Endothelial cell of umbilical vein (primary cell): ENCODE measurements around the gene CNDP2. TPM values are rescaled to one million over a fixed set of nuclear protein-coding genes. Genes with fewer than 3 reads are reported as not detected.

Source experiments
- BruUV-seq: library from RNA; stranded (reverse); fragments of 400-500 nt; replicated peaks from 2 replicates; lab custom pipeline; 2021; lab: Mats Ljungman, UMichigan
- CTCF ChIA-PET: fragments of 300-600, 350-600 bp; sonication (Branson Sonifier 250); formaldehyde crosslinking; loops from one replicate; lab custom pipeline; 2021; ENCODE audit warnings: antibody characterized with exemption, inconsistent platforms; lab: Charles Lee
- POLR2A ChIA-PET: fragments of 300-600, 350-600 bp; sonication (Branson Sonifier 250); formaldehyde crosslinking; loops from one replicate; lab custom pipeline; 2021; ENCODE audit warnings: antibody characterized with exemption, inconsistent platforms; lab: Charles Lee
- DNase-seq: peaks from one replicate; pipeline ENCODE4 v3.0.0-alpha.2; 2011; ENCODE audit warnings: low read depth, low spot score
- FAIRE-seq: peaks from 2 replicates; lab custom pipeline; 2011; peaks lifted over from hg19 to GRCh38; lab: Jason Lieb, UNC
- H2AFZ ChIP-seq: 2 replicates; pipeline ENCODE4 v1.6.0; 2012; ENCODE audit warnings: low read depth, low read length, control low read depth, inconsistent platforms
- H3K27ac ChIP-seq: 2 replicates; pipeline ENCODE4 v1.5.1; 2011; ENCODE audit warnings: low read depth, mild to moderate bottlenecking, control low read depth, low read length, moderate library complexity; ENCODE audit not compliant: insufficient read depth
- H3K27me3 ChIP-seq, 2 experiments: 2 replicates each; pipeline versions ENCODE4 v1.6.0 to v1.6.1; 2011; ENCODE audit warnings: low read length in 2 of 2, mixed read lengths in 1 of 2; ENCODE audit not compliant: control insufficient read depth in 2 of 2, insufficient read depth in 2 of 2
- H3K36me3 ChIP-seq, 2 experiments: 2 replicates in 1 of 2; 3 replicates in 1 of 2; pipeline ENCODE4 v1.5.1; 2011; ENCODE audit warnings: low read length in 2 of 2, mild to moderate bottlenecking in 1 of 2, moderate library complexity in 1 of 2; ENCODE audit not compliant: control insufficient read depth in 2 of 2, insufficient read depth in 2 of 2; ENCODE audit errors: extremely low read depth in 1 of 2
- H3K4me1 ChIP-seq: 3 replicates; pipeline ENCODE4 v1.5.1; 2011; ENCODE audit warnings: mild to moderate bottlenecking, low read length; ENCODE audit not compliant: control insufficient read depth, insufficient read depth; ENCODE audit errors: extremely low read depth
- H3K4me2 ChIP-seq: 2 replicates; pipeline ENCODE4 v1.6.1; 2011; ENCODE audit warnings: low read length, control low read depth, mixed read lengths; ENCODE audit not compliant: insufficient read depth
- H3K4me3 ChIP-seq, 3 experiments: fragments of 200-600 bp in 1 of 3; sonication (generic), shearing (Covaris generic) in 1 of 3; replicated peaks in 1 of 3; 2 replicates each; pipeline ENCODE4 v1.5.1; 2011 to 2016; ENCODE audit warnings: control low read depth in 3 of 3, low read length in 3 of 3, mild to moderate bottlenecking in 2 of 3, inconsistent platforms in 1 of 3, low read depth in 1 of 3, moderate library complexity in 1 of 3; ENCODE audit not compliant: insufficient read depth in 1 of 3
- H3K79me2 ChIP-seq: 2 replicates; pipeline ENCODE4 v1.6.0; 2012; ENCODE audit warnings: low read length, inconsistent platforms; ENCODE audit not compliant: control insufficient read depth, insufficient read depth
- H3K9ac ChIP-seq: replicated peaks from 2 replicates; pipeline ENCODE3; 2011; ENCODE audit warnings: low read length, control low read depth; ENCODE audit not compliant: insufficient read depth; ENCODE audit errors: extremely low read depth
- H3K9me1 ChIP-seq: replicated peaks from 3 replicates; pipeline ENCODE4 v1.6.0; 2011; ENCODE audit warnings: mild to moderate bottlenecking, low read length; ENCODE audit not compliant: control insufficient read depth, insufficient read depth; ENCODE audit errors: extremely low read depth
- H3K9me3 ChIP-seq: replicated peaks from 2 replicates; pipeline ENCODE4 v1.5.1; 2012; ENCODE audit warnings: low read length, inconsistent platforms; ENCODE audit not compliant: control insufficient read depth, insufficient read depth
- H4K20me1 ChIP-seq: replicated peaks from 2 replicates; pipeline ENCODE3; 2011; ENCODE audit warnings: mild to moderate bottlenecking, low read length; ENCODE audit not compliant: control insufficient read depth, insufficient read depth; ENCODE audit errors: extremely low read depth
- CTCF ChIP-seq, 2 donors: IDR thresholded peaks; 1 replicate in 1 of 2; 2 replicates in 1 of 2; pipeline ENCODE4 v1.5.1; 2011; ENCODE audit warnings: low read length in 2 of 2, mild to moderate bottlenecking in 2 of 2, moderate library complexity in 2 of 2, control low read depth in 1 of 2, inconsistent platforms in 1 of 2, low read depth in 1 of 2; ENCODE audit not compliant: insufficient read depth in 1 of 2; ENCODE audit errors: extremely low read depth in 1 of 2
- EZH2 ChIP-seq: IDR thresholded peaks from 2 replicates; pipeline ENCODE4 v1.6.1; 2012; ENCODE audit warnings: borderline replicate concordance, low read depth, mild to moderate bottlenecking, moderate library complexity, low read length, inconsistent platforms; ENCODE audit not compliant: severe bottlenecking
- FOS ChIP-seq: IDR thresholded peaks from 2 replicates; pipeline ENCODE4 v1.6.1; 2011; ENCODE audit warnings: mild to moderate bottlenecking, low read length, moderate library complexity, borderline replicate concordance; ENCODE audit not compliant: insufficient read depth
- GATA2 ChIP-seq: IDR thresholded peaks from 2 replicates; pipeline ENCODE4 v1.7.0; 2011; ENCODE audit warnings: low read depth, mild to moderate bottlenecking, moderate library complexity, mixed read lengths, low read length; ENCODE audit not compliant: insufficient read length, insufficient read depth
- JUN ChIP-seq: IDR thresholded peaks from 2 replicates; pipeline ENCODE4 v1.6.1; 2011; ENCODE audit warnings: borderline replicate concordance, low read depth; ENCODE audit not compliant: insufficient read length, insufficient read depth
- MYC ChIP-seq: IDR thresholded peaks from one replicate; pipeline ENCODE4 v1.6.1; 2011; ENCODE audit warnings: mild to moderate bottlenecking, low read depth, low read length
- POLR2A ChIP-seq: IDR thresholded peaks from 2 replicates; pipeline ENCODE4 v1.6.1; 2012; ENCODE audit warnings: low read depth, mild to moderate bottlenecking, control low read depth, low read length
- POLR2AphosphoS5 ChIP-seq: IDR thresholded peaks from 2 replicates; pipeline ENCODE4 v1.6.1; 2012; ENCODE audit warnings: low read depth, mild to moderate bottlenecking, control low read depth, low read length, moderate library complexity; ENCODE audit not compliant: insufficient read depth
- dilution Hi-C: fragments of 300-500 bp; cut with MboI; formaldehyde crosslinking; loops from one replicate; pipeline ENCODE4 v1.15.0; 2019; ENCODE audit warnings: low sequenced_read_pairs; ENCODE audit not compliant: extremely low pct_ligation_motif_present
- intact Hi-C: fragments of 100-400 bp; cut with micrococcal nuclease; formaldehyde crosslinking; loops from one replicate; pipeline ENCODE4 v1.10.0; 2022
- polyA plus RNA-seq, 4 experiments: library from polyadenylated mRNA; depleted of rRNA in 3 of 4; stranded (reverse) in 3 of 4; unstranded in 1 of 4; fragments of >200 nt; gene quantifications; 2 replicates each; pipeline versions ENCODE4 v1.2.1 to v1.2.3, GENCODE V29; 2011 to 2012; ENCODE audit warnings: missing spikeins in 1 of 4
- total RNA-seq: library from RNA; stranded (reverse); gene quantifications from 2 replicates; pipeline ENCODE4 v1.2.3, GENCODE V29; 2021
- TF ChIP-seq, protein P1 (sequence below): IDR thresholded peaks from 2 replicates; pipeline ENCODE4 v1.6.1; 2011; ENCODE audit not compliant: insufficient read depth, insufficient read length

CNDP2 gene
- total and polyA plus RNA-seq, 2 donors (not counting 3 experiments of a cell fraction or from before 2014, with no cell fraction given) = 52.9 to 123 TPM

- Histone ChIP-seq H3K4me2 (no peak overlapping the region), H3K9ac (no peak overlapping the region), H4K20me1 (no peaks in the 10 kb centered on the region), H3K36me3 (peaks cover 3 to 13% of the 10 kb centered on the region in 2 experiments), H3K9me1 (no peaks in the 10 kb centered on the region), H3K27ac (no peak overlapping the region), H3K79me2 (peaks cover 23% of the 10 kb centered on the region), H2AFZ (no peak overlapping the region), H3K4me1 (peaks cover 11% of the 10 kb centered on the region), H3K27me3 (peaks cover 3 to 5% of the 10 kb centered on the region in 2 experiments), H3K4me3 (no peak overlapping the region), H3K9me3 (no peaks in the 10 kb centered on the region)
- ChIA-PET CTCF (no interaction called here), POLR2A (no interaction called here)
- BruUV-seq = no TSS peak
- FAIRE-seq (no peak), DNase-seq (no peak)
- TF ChIP-seq, protein P1, sequence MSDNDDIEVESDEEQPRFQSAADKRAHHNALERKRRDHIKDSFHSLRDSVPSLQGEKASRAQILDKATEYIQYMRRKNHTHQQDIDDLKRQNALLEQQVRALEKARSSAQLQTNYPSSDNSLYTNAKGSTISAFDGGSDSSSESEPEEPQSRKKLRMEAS = no peak
- TF ChIP-seq POLR2AphosphoS5 = no peak
- TF ChIP-seq CTCF (IDR thresholded peaks at IDR 0.05; ENCODE audit: extremely low read depth in 1 of 2, insufficient read depth in 1 of 2, low read depth in 1 of 2, low read length in 2 of 2) = no peak
- no peak for TF ChIP-seq EZH2
- TF ChIP-seq JUN = no peak
- TF ChIP-seq POLR2A = no peak
- TF ChIP-seq MYC = no peak
- no peak for TF ChIP-seq FOS
- TF ChIP-seq GATA2 = no peak
- intact Hi-C loops (loop anchor here (5.0 to 10.0 kb wide), 2 partner anchors 706 to 1993 kb away; partner anchors contain the start of gene PTGR3), dilution Hi-C loops (no loop called here)
These were observed 2.8 kb downstream of the CNDP2 start for GRCh38 chr18:74498712-74499627.
